HepG2 (cell line): Measurements from ENCODE around the gene ATP5F1E. TPM values are rescaled to one million over a fixed set of nuclear protein-coding genes. Genes with fewer than 3 reads are reported as not detected.
A peak's percentile ranks its signal among the peaks of the same experiment; 100 is the strongest.

Experiments
- MLX ChIP-seq: IDR thresholded peaks from 2 replicates; pipeline ENCODE4 v1.6.1; 2016
- MNT ChIP-seq: fragments of 450-650 bp; IDR thresholded peaks from 2 replicates; pipeline ENCODE4 v1.6.1; 2016
- MXD1 ChIP-seq: sonication (generic); formaldehyde crosslinking; IDR thresholded peaks from 2 replicates; pipeline ENCODE4 v1.4.0; 2020; ENCODE audit warnings: mild to moderate bottlenecking, missing genetic modification reagents
- PCBP1 ChIP-seq: fragments of 200-400 bp; formaldehyde crosslinking; IDR thresholded peaks from 2 replicates; pipeline ENCODE4 v1.6.1; 2017; ENCODE audit warnings: mild to moderate bottlenecking, low read depth, low read length, borderline replicate concordance
- RFX3 ChIP-seq: IDR thresholded peaks from 2 replicates; pipeline ENCODE4 v1.6.1; 2016; ENCODE audit warnings: missing biosample characterization, missing genetic modification reagents
- SALL1 ChIP-seq: sonication (generic); formaldehyde crosslinking; IDR thresholded peaks from 2 replicates; pipeline ENCODE4 v1.8.0; 2022; ENCODE audit warnings: mild to moderate bottlenecking, missing genetic modification reagents
- SKI ChIP-seq: fragments of 450-650 bp; IDR thresholded peaks from one replicate; pipeline ENCODE4 v1.6.1; 2018; ENCODE audit warnings: mild to moderate bottlenecking; ENCODE audit not compliant: partially characterized antibody
- SP5 ChIP-seq: IDR thresholded peaks from 2 replicates; pipeline ENCODE4 v1.6.1; 2016; ENCODE audit warnings: low read depth, borderline replicate concordance
- TAF15 ChIP-seq: fragments of 200-400 bp; formaldehyde crosslinking; IDR thresholded peaks from one replicate; pipeline ENCODE4 v1.6.1; 2018; ENCODE audit warnings: mild to moderate bottlenecking, low read depth, low read length; ENCODE audit not compliant: poor library complexity, severe bottlenecking
- TEAD3 ChIP-seq: optimal IDR thresholded peaks from 2 replicates; pipeline ENCODE3; 2016; ENCODE audit warnings: borderline replicate concordance
- ZBTB37 ChIP-seq: sonication (generic); formaldehyde crosslinking; IDR thresholded peaks from 2 replicates; pipeline ENCODE4 v1.4.0; 2020; ENCODE audit warnings: mild to moderate bottlenecking, missing genetic modification reagents
- ZFAT ChIP-seq: sonication (generic); formaldehyde crosslinking; conservative IDR thresholded peaks from 2 replicates; pipeline ENCODE4 v1.8.1; 2023; ENCODE audit warnings: missing genetic modification reagents, inconsistent platforms
- ZNF350 ChIP-seq: sonication (generic); formaldehyde crosslinking; IDR thresholded peaks from 2 replicates; pipeline ENCODE4 v1.4.0; 2020; ENCODE audit warnings: mild to moderate bottlenecking, low read depth, missing genetic modification reagents, borderline replicate concordance
- ZNF598 ChIP-seq: sonication (generic); formaldehyde crosslinking; IDR thresholded peaks from 2 replicates; pipeline ENCODE4 v1.5.1; 2020; ENCODE audit warnings: mild to moderate bottlenecking, missing genetic modification reagents, borderline replicate concordance
- ZNF883 ChIP-seq: sonication (generic); formaldehyde crosslinking; IDR thresholded peaks from 2 replicates; pipeline ENCODE4 v1.5.1; 2020; ENCODE audit warnings: mild to moderate bottlenecking, missing genetic modification reagents; ENCODE audit errors: not compliant biosample characterization
- polyA plus RNA-seq, 8 experiments: library from polyadenylated mRNA; depleted of rRNA in 3 of 8; stranded (reverse) in 7 of 8; unstranded in 1 of 8; fragments of >200 nt; fragmentation: Illumina TruSeq in 4 of 8; extraction: Trizol in 4 of 8; gene quantifications; 2 replicates each; pipeline versions ENCODE4 v1.2.1 to v1.2.3, GENCODE V29; 2011 to 2016; ENCODE audit warnings: low read depth in 4 of 8, missing spikeins in 1 of 8, mixed read lengths in 1 of 8; ENCODE audit not compliant: insufficient read depth in 1 of 8
- total RNA-seq, 5 experiments: library from RNA; depleted of rRNA; stranded (reverse); fragments of >200 nt; fragmentation: Illumina TruSeq; extraction: Trizol; gene quantifications; 2 replicates each; pipeline ENCODE4 v1.2.3, GENCODE V29; 2016; ENCODE audit warnings: low read depth in 1 of 5
- TF ChIP-seq, protein P1 (sequence below): IDR thresholded peaks from 2 replicates; pipeline ENCODE4 v1.6.1; 2016; ENCODE audit warnings: low read depth
- TF ChIP-seq, protein P2 (sequence below): sonication (generic); formaldehyde crosslinking; IDR thresholded peaks from 2 replicates; pipeline ENCODE4 v1.4.0; 2020; ENCODE audit warnings: mild to moderate bottlenecking, missing genetic modification reagents
- TF ChIP-seq, protein P3 (sequence below): sonication (generic); formaldehyde crosslinking; IDR thresholded peaks from 2 replicates; pipeline ENCODE4 v1.8.0; 2022; ENCODE audit warnings: missing genetic modification reagents, mild to moderate bottlenecking, inconsistent platforms, borderline replicate concordance
- TF ChIP-seq, protein P4 (sequence below): sonication (generic); formaldehyde crosslinking; IDR thresholded peaks from 2 replicates; pipeline ENCODE4 v1.5.1; 2020; ENCODE audit warnings: missing genetic modification reagents, mild to moderate bottlenecking, borderline replicate concordance

The ATP5F1E gene
- total and polyA plus RNA-seq, 2 of the 13 experiments (the other 11 are each of a cell fraction or from before 2014, with no cell fraction given) = 121 to 134 TPM

GRCh38 chr20:58996226-58996611 lies 35.9 kb downstream of the ATP5F1E start (continued):
- TF ChIP-seq, protein P1, sequence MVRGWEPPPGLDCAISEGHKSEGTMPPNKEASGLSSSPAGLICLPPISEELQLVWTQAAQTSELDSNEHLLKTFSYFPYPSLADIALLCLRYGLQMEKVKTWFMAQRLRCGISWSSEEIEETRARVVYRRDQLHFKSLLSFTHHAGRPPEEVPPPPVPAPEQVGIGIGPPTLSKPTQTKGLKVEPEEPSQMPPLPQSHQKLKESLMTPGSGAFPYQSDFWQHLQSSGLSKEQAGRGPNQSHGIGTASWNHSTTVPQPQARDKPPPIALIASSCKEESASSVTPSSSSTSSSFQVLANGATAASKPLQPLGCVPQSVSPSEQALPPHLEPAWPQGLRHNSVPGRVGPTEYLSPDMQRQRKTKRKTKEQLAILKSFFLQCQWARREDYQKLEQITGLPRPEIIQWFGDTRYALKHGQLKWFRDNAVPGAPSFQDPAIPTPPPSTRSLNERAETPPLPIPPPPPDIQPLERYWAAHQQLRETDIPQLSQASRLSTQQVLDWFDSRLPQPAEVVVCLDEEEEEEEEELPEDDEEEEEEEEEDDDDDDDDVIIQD (CRISPR knock-in tag) = no peak
- no peak for TF ChIP-seq TEAD3
- TF ChIP-seq SALL1 (CRISPR knock-in tag) = no peak
- TF ChIP-seq, protein P2, sequence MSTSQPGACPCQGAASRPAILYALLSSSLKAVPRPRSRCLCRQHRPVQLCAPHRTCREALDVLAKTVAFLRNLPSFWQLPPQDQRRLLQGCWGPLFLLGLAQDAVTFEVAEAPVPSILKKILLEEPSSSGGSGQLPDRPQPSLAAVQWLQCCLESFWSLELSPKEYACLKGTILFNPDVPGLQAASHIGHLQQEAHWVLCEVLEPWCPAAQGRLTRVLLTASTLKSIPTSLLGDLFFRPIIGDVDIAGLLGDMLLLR = no peak
- no peak for TF ChIP-seq MLX (CRISPR knock-in tag)
- TF ChIP-seq, protein P3, sequence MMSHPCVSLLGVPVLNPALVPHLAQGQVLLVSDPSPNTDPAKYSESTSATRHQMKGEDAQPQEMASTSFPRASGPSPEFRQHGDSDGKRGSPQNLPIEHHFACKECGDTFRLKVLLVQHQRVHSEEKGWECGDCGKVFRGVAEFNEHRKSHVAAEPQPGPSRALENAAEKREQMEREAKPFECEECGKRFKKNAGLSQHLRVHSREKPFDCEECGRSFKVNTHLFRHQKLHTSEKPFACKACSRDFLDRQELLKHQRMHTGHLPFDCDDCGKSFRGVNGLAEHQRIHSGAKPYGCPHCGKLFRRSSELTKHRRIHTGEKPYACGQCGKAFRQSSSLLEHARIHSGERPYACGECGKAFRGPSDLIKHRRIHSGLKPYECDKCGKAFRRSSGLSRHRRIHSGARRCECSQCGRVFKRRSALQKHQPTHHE (CRISPR knock-in tag) = no peak
- TF ChIP-seq TAF15 = no peak
- no peak for TF ChIP-seq ZBTB37 (CRISPR knock-in tag)
- TF ChIP-seq RFX3 = no peak
- 0 out of 2 replicates have a peak, but pooled peaks have one; percentile 17 for TF ChIP-seq ZNF350 (CRISPR knock-in tag)
- TF ChIP-seq MXD1 (CRISPR knock-in tag) = no peak
- TF ChIP-seq ZNF598 (CRISPR knock-in tag) = no peak
- TF ChIP-seq MNT = no peak
- TF ChIP-seq SKI = no peak
- TF ChIP-seq ZNF883 (CRISPR knock-in tag) = no peak
- TF ChIP-seq PCBP1 = no peak
- TF ChIP-seq SP5 (CRISPR knock-in tag) = no peak
- no peak for TF ChIP-seq ZFAT (CRISPR knock-in tag)
- TF ChIP-seq, protein P4, sequence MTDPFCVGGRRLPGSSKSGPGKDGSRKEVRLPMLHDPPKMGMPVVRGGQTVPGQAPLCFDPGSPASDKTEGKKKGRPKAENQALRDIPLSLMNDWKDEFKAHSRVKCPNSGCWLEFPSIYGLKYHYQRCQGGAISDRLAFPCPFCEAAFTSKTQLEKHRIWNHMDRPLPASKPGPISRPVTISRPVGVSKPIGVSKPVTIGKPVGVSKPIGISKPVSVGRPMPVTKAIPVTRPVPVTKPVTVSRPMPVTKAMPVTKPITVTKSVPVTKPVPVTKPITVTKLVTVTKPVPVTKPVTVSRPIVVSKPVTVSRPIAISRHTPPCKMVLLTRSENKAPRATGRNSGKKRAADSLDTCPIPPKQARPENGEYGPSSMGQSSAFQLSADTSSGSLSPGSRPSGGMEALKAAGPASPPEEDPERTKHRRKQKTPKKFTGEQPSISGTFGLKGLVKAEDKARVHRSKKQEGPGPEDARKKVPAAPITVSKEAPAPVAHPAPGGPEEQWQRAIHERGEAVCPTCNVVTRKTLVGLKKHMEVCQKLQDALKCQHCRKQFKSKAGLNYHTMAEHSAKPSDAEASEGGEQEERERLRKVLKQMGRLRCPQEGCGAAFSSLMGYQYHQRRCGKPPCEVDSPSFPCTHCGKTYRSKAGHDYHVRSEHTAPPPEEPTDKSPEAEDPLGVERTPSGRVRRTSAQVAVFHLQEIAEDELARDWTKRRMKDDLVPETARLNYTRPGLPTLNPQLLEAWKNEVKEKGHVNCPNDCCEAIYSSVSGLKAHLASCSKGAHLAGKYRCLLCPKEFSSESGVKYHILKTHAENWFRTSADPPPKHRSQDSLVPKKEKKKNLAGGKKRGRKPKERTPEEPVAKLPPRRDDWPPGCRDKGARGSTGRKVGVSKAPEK (CRISPR knock-in tag) = 0 out of 2 replicates have a peak, but pooled peaks have one; percentile 29
